Measurements from ENCODE around the gene CAPN11.
"Not testable (repeated sequence)": the region's sequence is repeated elsewhere in the genome, so short reads cannot be mapped to it uniquely, and the experiment has no call there.

- not testable (repeated sequence) for TF ChIP-seq POLR2A, EP300, CTCF (IDR thresholded peaks at IDR 0.05)
Measured at GRCh38 chr6:44196351-44196750, 37.7 kb downstream of the CAPN11 start.

All from stomach (tissue), 4 donors.